Measurements from ENCODE around the gene MYH7B.
A peak's percentile ranks its signal among the peaks of the same experiment; 100 is the strongest.

The MYH7B gene

DNA sequence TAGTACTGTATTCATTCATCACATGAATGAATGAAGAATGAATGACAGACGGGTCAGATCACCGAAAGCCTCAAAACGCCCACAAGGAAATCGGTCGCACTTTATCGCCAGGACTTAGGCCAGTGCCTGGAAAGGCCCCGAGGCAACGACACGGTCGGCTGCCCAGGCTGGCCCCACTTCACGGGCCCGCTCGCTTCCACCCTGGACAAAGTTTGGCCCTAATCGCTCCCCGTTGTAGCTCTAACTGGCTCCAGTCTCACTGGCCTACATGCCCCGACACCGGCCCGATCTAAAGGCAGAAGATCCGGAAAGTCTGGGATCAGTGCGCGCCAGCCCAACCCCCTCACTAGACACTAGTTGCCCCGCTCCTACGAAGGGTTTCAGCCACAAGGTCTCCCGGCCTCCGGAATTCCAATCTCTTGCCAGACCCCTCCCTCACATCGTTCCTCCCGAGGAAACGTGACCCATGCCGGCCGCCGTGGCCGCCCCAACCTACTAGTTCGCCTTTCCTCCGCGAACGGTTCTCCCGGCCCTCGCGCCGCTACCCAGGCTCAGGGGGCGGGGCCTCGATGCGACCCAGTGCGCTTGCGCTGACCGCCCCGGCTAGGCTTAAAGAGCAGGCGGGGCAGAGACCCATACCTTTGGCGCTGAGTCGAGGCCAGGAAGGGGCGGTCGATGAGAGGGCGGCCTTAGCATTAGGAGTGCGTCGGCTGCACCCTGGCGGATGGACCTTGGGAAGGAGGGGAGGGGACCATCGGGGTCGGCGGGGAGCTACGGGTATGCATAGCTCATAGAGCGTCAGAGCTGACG is at the start of gene MYH7B, which contains the start of gene GSS:
Gene MYH7B (plus strand): TSS at position 638 of the 810 bp plus-strand sequence. CDS start 22,138 bp downstream, outside the sequence.
Gene GSS (minus strand): TSS at position 576 of the 810 bp plus-strand sequence. CDS start 3,954 bp downstream, outside the sequence.
- peak; percentile 100 for DNase-seq

DNA sequence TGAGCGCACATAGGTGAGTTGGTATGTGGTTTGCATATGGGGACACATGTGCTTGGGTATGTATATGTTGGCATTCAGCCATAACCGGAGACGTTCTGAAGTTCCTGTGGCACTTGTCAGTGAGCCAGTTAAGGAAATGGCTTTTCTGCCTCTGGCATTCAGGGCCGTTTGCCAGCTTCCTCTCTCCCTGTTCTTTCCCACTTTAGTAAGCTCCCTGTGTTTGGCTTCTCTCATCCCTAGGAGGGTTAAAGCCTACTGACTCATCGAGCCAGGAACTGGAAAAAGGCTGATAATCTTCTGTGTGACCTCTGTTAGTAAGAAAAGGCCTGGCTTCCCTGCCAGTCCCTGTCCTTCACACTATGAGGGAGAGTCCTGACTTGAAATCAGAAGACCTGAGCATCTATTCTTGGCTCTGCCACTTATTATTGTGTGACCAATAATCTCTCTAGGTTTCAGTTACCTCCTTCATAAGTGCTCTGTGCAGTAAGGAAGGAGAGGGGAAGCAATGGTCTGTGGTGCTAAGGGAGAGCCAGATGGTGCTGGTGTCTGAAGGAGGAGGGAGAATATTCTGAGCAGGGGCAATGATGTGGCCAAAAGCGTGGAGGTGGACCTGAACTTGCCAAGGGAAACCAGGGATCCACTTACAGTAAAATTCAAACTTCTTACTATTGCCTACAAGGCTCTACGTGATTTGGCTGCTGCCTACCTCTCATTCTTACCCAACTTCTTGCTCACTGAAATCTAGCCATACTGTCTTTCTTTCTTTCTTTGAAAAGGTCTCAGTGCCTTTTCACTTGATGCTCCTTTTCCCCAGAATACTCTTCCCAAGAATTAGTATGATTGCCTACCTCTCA is 47.8 kb upstream of the MYH7B start:
- peak; percentile 67 for DNase-seq

DNA sequence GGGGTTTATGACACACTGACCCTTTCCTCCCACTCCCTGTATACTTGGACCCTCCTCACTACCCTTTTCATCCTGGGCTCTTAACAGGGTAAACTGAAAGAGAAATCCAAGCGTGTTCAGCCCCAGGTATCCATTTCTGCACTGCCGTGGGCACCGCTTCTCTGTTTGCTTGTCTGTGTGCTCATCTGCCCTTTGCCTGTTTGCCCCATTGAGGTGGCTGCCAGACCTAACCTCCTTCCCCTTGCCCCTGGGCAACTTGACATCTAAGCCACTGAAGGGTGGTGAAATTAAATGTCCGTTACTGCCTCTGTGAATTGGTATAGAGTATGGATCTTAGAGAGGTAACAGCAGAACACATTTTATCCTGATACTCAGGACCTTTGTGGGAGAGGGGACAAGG is 40.5 kb upstream of the MYH7B start:
- peak; percentile 28 for DNase-seq

DNA sequence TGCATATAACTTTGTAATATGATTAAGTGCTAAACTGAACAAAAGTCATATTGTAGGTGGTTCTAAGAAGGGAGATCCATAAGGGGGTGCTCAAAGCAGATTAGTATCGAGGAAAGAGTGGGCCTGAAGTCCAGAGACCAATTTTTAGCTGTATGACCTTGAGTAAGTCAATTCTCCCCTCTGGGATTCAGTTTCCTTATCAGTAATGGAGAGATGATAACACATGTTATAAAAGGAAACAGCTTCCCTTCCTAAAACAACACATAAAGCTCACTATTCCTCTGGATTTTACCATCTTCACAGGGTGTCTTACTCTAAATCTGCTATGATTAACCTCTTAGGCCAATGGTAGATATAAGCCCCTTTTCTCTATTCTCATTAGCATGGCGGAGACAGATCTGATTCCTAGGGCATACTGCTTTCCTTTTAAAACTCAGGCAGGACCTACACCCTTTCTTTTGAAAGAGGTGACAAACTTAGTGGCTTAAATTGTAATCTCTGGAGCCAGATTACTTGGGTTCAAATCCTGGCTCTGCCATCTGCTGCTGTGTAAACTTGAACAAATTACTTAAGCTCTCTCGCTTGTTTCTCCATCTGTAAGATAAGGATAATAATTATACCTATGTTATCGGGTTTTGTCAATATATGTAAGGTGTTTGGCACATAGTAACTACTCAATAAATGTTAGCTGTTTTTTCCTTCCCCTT is 39.8 kb upstream of the MYH7B start:
- DNase-seq, result peak; percentile 94

DNA sequence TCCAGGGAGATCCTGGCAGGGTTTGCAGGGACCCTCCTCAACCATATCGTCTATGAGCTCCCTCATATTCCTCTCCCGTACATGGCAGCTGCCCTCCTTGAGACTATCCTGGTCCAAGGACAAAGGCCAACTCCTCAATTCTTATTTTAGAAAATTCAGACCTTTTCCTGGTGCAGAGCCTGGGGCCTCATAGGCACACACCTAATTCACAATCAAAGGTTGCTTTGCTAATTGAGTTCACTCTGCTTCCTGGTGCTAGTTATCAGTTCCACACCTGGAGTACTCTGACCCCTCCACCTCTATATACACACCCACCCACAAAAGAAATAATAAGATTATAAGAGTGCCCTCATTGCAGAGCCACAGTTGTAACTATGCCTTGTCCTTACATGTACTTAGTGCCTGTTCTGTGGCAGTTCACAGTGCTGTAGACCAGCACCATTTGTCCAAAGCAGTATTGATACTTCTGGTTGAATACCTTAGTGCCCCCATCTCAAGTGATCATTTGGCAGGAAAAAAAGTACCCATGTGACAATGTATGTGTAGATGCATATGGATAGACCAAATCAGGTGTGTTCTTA is 38.8 kb upstream of the MYH7B start:
- DNase-seq, result peak; percentile 69

DNA sequence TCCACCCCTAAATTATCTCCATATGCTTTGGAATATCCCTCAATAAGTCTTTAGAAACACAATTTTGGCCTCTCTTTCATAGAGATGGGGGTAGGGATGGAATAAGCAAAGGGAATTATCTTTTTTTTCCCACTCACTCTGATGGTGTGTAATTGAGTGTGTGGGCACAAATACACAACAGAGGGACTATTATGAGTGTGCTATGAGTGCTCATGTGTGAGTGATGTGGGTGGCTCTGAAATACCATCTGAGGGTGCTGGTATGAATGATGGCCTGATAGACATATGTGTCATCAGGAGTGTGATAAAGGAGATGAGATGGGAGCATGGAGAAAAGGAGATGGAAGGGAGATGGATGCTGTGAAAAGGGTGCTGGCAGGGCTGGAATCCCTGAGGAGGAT is 35.6 kb upstream of the MYH7B start:
- no peak for DNase-seq

DNA sequence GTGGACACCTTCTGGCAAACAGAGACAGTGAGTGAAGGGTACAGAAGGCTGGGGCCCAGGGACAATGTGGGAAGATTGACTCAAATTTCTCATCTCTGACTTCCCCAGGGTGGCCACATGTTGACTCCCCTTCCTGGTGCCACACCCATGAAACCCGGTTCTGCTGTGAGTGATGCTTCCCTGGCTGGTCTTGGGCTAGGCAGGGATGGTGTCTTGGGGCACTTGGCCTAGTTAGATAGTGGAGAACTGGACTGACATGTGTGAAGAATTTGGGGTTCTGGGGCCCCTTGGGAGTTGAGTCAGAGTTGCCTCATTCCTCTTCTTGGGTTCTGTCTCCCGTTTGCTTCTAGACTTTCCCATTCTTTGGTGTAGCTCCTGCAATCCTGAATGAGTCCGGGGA is 34.2 kb upstream of the MYH7B start:
- no peak for DNase-seq

DNA sequence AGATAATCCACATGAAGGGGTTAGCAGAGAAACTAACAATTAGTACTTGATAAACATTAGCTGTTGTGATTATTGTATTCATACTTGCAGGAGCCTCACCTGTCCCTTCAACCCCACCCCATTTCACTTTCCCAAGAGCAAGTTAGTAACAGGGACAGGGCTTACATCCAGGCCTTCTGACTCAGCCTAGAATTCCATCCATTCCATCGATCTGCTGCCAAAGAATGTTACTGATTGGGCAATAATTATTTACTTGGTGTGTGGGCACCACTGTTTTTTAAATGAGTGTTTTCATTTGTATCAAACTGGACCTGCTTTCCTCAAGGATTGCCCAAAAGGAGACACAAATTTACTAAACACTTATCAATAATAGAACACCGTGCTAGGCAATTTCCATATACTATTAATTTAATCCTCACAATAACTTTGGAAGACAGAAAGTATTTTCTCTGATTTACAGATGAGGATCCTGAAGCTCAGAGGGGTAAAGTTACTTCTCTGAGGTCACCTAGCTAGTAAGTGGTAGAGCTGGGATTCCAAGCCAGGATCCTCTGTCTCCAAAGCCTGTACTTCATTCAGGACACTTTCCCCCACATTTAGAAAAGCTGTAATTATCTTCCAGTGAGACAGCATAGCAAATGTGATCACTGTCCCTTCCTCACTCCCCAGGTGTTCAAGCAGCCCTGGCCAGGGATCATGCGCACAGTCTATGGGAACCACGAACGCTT is 32.9 kb upstream of the MYH7B start:
- no peak for DNase-seq

DNA sequence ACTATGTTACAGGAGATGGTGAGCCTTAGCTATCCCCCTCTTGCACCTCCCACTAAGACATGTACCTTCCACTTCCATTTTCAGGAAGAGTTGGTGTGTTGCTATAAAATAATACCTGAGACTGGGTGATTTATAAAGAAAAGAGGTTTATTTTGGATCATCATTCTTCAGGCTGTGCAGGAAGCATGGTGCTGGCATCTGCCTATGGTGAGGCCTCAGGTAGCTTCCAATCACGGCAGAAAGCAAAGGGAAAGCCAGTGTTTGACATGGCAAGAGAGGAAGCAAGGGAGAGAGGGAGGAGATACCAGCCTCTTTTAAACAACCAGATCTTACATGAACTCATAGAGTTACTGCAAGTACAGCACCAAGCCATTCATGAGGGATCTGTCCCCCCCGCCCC is 32.3 kb upstream of the MYH7B start:
- no peak for DNase-seq

DNA sequence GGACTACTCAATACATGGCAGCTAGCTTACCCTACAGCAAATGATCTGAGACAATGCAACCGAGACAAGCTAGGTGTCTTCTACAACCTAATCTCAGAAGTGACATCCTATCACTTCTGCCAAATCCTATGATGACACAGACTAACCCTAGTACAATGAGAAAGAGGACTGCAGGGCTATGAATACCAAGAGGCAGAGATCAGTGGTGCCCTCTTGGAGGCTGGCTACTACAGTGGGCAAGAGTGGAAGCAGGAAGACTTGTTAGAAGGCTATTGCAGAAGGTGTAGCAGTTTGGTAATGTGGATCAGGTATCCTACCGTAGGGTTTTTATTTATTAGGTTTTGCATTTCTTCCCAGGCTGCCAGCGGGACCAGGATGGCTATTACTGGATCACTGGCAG is 30.3 kb upstream of the MYH7B start:
- no peak for DNase-seq

DNA sequence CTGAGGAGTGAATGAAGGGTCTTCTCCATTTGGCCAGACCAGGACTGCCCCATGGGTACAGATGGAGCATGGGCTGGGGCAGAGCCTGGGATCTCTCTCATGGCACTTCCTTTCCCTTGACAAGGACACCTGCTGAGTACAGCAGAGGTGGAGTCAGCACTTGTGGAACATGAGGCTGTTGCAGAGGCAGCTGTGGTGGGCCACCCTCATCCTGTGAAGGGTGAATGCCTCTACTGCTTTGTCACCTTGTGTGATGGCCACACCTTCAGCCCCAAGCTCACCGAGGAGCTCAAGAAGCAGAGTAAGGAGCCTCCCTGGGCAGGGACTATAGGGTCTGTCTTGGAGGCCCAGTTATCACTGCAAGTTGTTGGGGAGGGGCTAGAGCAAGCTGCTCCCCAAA is 29.7 kb upstream of the MYH7B start:
- DNase-seq, result no peak

DNA sequence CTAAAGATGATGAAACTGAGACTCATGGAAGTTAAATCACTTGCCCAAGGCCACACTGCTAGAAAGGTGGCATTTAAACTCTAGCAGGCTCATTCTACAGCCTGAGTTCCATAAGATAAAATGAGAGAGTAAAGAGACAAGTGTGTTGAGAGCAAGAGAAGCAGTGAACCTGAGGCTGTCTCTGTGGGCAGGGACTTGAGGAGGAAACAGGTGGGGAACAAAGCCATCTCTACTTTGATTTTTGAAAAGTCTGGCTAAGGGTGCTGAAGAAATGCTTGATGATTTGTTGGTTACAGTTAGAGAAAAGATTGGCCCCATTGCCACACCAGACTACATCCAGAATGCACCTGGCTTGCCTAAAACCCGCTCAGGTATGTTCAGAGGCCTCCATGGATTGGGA is 29.1 kb upstream of the MYH7B start:
- no peak for DNase-seq

DNA sequence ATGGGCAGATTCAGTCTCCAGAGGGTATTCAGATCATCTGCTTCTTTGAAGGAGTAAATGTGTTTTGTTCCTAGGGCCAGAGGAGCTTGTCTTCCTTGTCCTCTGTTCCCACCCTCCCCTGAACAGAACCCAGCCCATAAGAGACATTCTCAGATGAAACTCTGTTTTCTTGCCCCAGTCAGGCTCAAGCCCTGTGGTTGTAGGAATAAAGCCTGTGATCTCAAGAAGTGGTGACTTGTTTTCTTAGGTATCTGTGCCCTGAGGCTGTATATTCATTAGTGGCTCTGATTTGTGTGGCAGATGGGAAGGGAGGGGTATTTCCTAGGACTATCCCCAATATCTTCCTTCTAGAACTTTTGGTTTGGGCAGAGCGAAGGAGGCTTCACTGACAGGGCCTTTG is 27.9 kb upstream of the MYH7B start:
- DNase-seq, result no peak

DNA sequence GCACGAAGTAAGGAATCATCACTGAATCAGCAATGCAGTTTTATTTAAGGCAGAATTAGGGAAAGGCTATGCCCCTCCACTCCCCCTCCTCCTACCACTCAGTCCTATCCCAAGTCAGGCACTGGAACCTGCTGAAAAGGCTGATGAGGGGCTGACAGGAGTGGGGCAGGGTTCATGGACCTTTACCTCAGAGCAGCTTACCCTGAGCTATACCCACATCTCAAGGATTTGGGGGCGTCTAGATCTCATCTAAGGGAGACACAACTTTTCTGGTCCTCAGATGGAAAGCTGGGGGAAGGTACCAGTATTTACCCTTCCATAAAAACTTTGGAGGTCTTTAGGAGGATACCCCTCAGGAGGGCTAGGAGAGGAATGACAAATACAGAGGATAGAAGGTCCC is 27.3 kb upstream of the MYH7B start:
- DNase-seq, result no peak

DNA sequence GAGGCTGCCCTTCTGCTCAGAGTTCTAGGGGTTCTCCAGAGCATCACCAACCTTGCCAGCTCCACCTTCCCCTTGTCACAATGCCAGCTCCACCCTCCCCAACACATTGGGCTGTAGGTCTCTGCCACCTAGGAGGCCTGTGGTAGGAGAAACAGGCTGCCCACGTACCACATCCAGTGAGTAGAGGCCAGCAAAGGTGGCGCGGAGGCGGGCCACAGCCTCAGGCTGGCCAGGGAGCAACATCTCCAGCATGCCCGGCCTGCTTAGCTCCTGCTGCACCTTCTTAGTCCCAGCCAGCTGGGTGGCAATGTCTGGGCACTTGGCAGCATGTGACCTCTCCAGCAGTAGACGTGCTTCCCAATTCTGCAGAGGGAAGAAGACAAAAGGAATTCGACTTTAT is 23.9 kb upstream of the MYH7B start:
- no peak for DNase-seq

DNA sequence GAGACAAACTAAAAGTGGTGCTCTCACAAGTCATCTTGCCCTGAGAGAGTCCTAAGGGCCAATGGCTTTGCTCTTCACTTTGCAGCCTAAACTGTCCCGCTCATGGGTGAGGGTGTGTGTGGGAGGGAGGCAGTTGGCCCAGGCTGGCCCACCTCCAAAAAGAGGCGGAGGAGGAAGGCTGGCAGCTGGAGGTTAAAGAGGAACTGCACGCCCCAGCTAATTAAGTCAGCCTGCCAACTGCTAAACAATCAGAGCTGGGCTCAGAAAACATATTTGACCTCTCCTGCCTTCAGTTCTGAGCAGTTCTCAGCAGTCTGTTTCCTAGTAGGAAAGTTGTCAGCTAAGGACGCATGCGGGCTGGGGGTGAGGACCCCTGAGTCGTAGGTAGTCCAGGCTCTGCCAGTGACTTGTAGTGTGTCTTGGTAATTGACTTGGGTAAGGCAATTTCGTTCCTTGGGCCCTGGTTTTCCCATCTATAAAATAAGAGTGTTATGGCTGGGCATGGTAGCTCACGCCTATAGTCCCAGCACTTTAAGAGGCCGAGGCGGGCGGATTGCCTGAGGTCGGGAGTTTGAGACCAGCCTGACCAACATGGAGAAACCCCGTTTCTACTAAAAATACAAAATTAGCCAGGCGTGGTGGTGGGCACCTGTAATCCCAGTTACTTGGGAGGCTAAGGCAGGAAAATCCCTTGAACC is 17.1 kb upstream of the MYH7B start:
- peak; percentile 74 for DNase-seq

DNA sequence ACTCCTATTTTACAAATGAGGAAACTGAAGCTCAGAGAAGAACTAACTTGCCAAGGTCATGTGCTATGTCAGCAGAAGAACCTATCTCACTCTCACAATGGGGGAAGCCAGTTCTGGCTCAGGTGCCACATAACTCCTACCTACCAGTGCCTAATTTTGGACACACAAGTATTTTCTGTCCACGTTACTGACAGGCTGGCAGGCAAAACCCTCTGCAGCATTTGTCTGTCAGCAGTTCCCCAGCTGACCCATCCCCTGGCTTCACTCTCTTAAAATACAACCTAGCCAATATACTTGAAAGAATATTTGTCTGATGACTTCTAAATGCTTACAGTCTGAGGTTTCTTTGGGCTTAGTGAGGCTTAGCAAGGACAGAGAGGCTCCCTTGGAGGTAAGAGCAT is 15.6 kb upstream of the MYH7B start:
- no peak for DNase-seq

DNA sequence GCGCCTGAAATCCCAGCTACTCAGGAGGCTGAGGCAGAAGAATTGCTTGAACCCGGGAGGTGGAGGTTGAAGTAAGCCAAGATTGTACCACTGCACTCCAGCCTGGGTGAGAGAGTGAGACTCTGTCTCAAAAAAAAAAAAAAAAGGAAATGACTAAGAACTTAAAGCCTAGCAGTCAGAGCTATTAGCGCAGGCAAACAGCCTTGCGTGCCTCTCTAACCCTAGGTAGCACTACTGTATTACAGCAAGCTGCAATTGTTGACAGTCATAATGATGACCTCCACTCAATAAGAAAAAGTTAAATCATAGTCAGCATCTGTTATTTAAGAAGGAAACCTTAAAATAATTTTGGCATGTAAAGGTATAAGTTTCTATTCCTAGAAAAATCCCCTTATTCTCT is 14.4 kb upstream of the MYH7B start:
- DNase-seq, result no peak

DNA sequence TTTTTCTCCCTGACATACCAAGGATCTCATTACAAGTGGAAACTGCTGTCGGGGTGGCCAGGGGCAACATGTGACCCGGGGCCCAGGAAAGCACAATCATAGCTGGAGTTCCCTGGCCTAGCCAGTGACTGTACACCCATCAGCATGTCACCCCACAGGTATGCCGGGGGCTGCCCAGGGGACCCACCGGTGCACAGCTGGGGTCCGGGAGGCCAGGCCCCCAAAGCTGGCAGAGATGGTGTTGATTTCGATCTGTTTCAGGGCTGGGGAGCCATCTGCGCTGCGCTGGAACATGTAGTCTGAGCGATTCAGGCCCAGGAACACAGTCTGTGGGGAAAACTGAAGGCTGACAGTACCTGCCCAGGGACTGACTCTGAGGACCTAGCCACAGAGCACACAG is 13.4 kb upstream of the MYH7B start:
- DNase-seq, result no peak

DNA sequence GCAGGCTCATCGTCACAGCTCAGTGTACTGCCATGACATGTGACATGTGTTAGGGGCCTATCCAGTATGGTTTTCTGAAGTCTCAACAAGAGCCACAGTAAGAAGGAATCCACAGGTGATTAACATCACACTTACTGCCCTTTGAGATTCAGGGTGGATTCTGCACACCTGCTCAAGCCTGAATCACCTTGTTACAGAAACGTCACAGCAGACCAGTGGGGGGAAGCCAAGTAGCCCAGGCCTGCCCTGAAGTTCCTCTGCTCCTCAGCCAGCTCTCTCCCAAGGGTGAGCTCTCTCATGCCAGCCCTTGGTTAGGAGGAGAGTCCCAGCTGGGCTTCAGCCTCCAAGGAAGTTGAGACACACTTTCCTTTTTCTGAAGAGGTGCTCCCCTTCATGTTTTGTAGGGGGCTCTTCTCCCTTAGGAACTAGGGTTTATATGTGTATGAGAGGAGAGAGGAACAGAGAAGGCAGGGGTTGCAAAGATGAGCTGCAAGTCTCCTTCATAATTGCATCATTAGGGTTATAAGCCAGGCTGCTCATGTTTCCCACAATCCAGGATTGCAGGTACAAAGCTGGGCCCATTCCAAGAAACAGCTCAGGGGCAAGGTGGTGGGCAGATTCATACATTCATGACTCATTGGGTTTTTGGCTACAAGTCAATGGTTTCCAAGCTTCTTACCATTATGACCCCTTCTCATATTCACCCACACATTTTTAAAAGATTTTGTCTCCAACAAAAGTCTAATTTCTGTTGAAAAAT is 11.7 kb upstream of the MYH7B start:
- DNase-seq, result no peak
